ENCODE data around the gene IQCH. TPM values are rescaled to one million over a fixed set of nuclear protein-coding genes. Genes with fewer than 3 reads are reported as not detected.

IQCH gene
- total and polyA plus RNA-seq, 10 donors, result 0.12 to 2.3 (median 1.3) TPM

GRCh38 chr15:67406257-67406861, 151.8 kb downstream of the IQCH start:
- 75 to 88% (median 79%) methylated on average over 1 of the region's 1 CpG for WGBS, 5 donors

DNA sequence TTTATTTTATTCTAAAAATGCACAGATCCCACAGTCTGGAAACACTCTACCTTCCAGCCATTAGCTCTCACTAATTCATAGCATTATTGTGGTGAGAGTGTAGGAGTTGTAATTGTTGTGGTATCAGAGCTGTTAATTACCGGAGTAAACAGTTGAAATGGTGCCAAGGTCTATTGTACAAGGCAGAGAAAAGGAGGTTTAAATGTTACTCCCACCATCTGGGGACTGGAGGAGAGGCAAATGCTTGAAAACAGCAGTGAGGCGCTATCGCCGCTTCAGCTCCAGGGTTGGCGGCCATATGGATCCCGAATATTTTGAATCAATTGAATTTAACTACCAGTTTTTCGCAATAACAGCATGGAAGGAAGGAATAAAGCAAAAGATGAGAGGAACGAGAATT, 153.2 kb downstream of the IQCH start:
- WGBS, 5 donors, result 78 to 85% (median 84%) methylated on average over 8 of the region's 8 CpGs

More at GRCh38 chr15:67406257-67406861, 151.8 kb downstream of the IQCH start:
- DNase-seq, result no peak
- intact Hi-C loops (cut with DNase I; ENCODE audit: low total_unique reads), result no loop called here
- no peak overlapping the region for H3K27ac ChIP-seq
- TF ChIP-seq POLR2A (IDR thresholded peaks at IDR 0.05) (no peak), POLR2AphosphoS5 (IDR thresholded peaks at IDR 0.05) (no peak)
- TF ChIP-seq, protein P1, sequence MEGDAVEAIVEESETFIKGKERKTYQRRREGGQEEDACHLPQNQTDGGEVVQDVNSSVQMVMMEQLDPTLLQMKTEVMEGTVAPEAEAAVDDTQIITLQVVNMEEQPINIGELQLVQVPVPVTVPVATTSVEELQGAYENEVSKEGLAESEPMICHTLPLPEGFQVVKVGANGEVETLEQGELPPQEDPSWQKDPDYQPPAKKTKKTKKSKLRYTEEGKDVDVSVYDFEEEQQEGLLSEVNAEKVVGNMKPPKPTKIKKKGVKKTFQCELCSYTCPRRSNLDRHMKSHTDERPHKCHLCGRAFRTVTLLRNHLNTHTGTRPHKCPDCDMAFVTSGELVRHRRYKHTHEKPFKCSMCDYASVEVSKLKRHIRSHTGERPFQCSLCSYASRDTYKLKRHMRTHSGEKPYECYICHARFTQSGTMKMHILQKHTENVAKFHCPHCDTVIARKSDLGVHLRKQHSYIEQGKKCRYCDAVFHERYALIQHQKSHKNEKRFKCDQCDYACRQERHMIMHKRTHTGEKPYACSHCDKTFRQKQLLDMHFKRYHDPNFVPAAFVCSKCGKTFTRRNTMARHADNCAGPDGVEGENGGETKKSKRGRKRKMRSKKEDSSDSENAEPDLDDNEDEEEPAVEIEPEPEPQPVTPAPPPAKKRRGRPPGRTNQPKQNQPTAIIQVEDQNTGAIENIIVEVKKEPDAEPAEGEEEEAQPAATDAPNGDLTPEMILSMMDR (IDR thresholded peaks at IDR 0.05 in 8 of 11, conservative IDR thresholded peaks at IDR 0.05 in 3 of 11), result no peak
- H3K4me3 ChIP-seq, result no peak overlapping the region
- H3K9me3 ChIP-seq, result no peaks in the 10 kb centered on the region
- H3K27me3 ChIP-seq (replicated peaks in 1 of 7), result no peaks in the 10 kb centered on the region
- no peaks in the 10 kb centered on the region for H3K4me1 ChIP-seq
- H3K36me3 ChIP-seq, result no peaks in the 10 kb centered on the region

GRCh38 chr15:67409175-67409574, 154.6 kb downstream of the IQCH start:
- Histone ChIP-seq H3K9me3 (no peaks in the 10 kb centered on the region), H3K4me1 (no peaks in the 10 kb centered on the region), H3K4me3 (no peak overlapping the region), H3K36me3 (no peaks in the 10 kb centered on the region), H3K27ac (no peak overlapping the region), H3K27me3 (replicated peaks in 1 of 7) (no peaks in the 10 kb centered on the region)
- WGBS, 5 donors, result 82 to 90% (median 87%) methylated on average over 6 of the region's 6 CpGs
- TF ChIP-seq, protein P1 (IDR thresholded peaks at IDR 0.05 in 8 of 11, conservative IDR thresholded peaks at IDR 0.05 in 3 of 11), result no peak
- TF ChIP-seq POLR2AphosphoS5 (IDR thresholded peaks at IDR 0.05) (no peak), POLR2A (IDR thresholded peaks at IDR 0.05) (no peak)
- no peak for DNase-seq
- intact Hi-C loops (cut with DNase I; ENCODE audit: low total_unique reads), result no loop called here

More for the DNA sequence above, 153.2 kb downstream of the IQCH start:
- Histone ChIP-seq H3K4me3 (no peak overlapping the region), H3K27me3 (replicated peaks in 1 of 7) (no peaks in the 10 kb centered on the region), H3K36me3 (no peaks in the 10 kb centered on the region), H3K4me1 (no peaks in the 10 kb centered on the region), H3K27ac (no peak overlapping the region), H3K9me3 (no peaks in the 10 kb centered on the region)
- TF ChIP-seq POLR2AphosphoS5 (IDR thresholded peaks at IDR 0.05) (no peak), POLR2A (IDR thresholded peaks at IDR 0.05) (no peak)
- TF ChIP-seq, protein P1 (IDR thresholded peaks at IDR 0.05 in 8 of 11, conservative IDR thresholded peaks at IDR 0.05 in 3 of 11), result no peak
- DNase-seq, result no peak
- intact Hi-C loops (cut with DNase I; ENCODE audit: low total_unique reads), result no loop called here

DNA sequence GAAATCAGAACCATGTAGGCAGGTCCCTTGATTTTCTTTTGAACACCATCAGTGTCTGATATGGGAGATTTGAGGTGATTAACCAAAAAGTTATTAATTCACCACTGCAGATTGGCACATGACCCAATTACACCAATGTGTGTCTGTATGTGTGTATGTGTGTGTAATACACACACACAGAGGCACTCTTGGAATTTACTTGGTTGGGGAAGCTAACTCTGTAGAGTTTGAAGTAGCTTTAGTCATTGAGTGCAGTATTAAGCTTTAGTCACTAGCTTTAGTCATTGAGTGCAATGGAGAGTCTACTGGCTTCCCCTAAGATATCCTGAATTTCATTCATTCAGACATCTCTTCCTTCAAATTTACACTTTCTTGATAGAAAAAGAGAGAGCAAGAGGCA, 156.9 kb downstream of the IQCH start:
- no peaks in the 10 kb centered on the region for H3K36me3 ChIP-seq
- no peaks in the 10 kb centered on the region for H3K9me3 ChIP-seq
- no peaks in the 10 kb centered on the region for H3K27me3 ChIP-seq (replicated peaks in 1 of 7)
- H3K27ac ChIP-seq, result no peak overlapping the region
- intact Hi-C loops (cut with DNase I; ENCODE audit: low total_unique reads), result no loop called here
- TF ChIP-seq POLR2A (IDR thresholded peaks at IDR 0.05) (no peak), POLR2AphosphoS5 (IDR thresholded peaks at IDR 0.05) (no peak)
- TF ChIP-seq, protein P1 (IDR thresholded peaks at IDR 0.05 in 8 of 11, conservative IDR thresholded peaks at IDR 0.05 in 3 of 11), result no peak
- no peak overlapping the region for H3K4me3 ChIP-seq
- DNase-seq, result no peak
- H3K4me1 ChIP-seq, result no peaks in the 10 kb centered on the region
